ENCODE data around the gene NUP50.

The NUP50 gene

GRCh38 chr22:45142376-45142775, 21.3 kb upstream of the NUP50 start:
- Histone ChIP-seq H3K4ac (ENCODE audit: low read depth, low read length) (no peak overlapping the region), H3K79me2 (ENCODE audit: control insufficient read depth, insufficient read depth, low read length, poor library complexity) (no peaks in the 10 kb centered on the region), H3K4me3 (ENCODE audit: low read depth, low read length) (no peak overlapping the region), H3K14ac (ENCODE audit: low read length) (no peak overlapping the region), H3K36me3 (ENCODE audit: control insufficient read depth in 1 of 2, insufficient read depth in 2 of 2, low read length in 2 of 2) (peaks cover 0 to 2% of the 10 kb centered on the region in 2 experiments), H3K27me3 (ENCODE audit: insufficient read depth, low read length) (no peaks in the 10 kb centered on the region), H2BK120ac (ENCODE audit: insufficient read depth, low read length, poor library complexity) (no peak overlapping the region), H4K12ac (ENCODE audit: low read depth, low read length) (no peak overlapping the region), H2AK5ac (ENCODE audit: low read length) (no peak overlapping the region), H3K4me1 (ENCODE audit: control insufficient read depth in 1 of 2, insufficient read depth in 2 of 2, low read length in 2 of 2) (no peaks in the 10 kb centered on the region), H2BK5ac (ENCODE audit: low read depth, low read length, poor library complexity) (no peak overlapping the region), H3K23ac (ENCODE audit: low read length) (no peak overlapping the region), H2BK12ac (ENCODE audit: low read length) (no peak overlapping the region), H3K27ac (ENCODE audit: low read depth, low read length) (no peak overlapping the region), H2AFZ (ENCODE audit: insufficient read depth, low read length, poor library complexity) (no peak overlapping the region), H3K9me3 (ENCODE audit: insufficient read depth, low read depth, low read length) (no peaks in the 10 kb centered on the region), H3K4me2 (ENCODE audit: low read length) (no peak overlapping the region), H4K91ac (ENCODE audit: low read depth, low read length) (no peak overlapping the region), H3K79me1 (ENCODE audit: low read length) (no peaks in the 10 kb centered on the region), H4K8ac (ENCODE audit: low read depth, low read length) (no peak overlapping the region), H3K18ac (ENCODE audit: low read length) (no peak overlapping the region), H3K9ac (ENCODE audit: low read length) (no peak overlapping the region)
- no peak for DNase-seq
- WGBS (ENCODE audit: extremely low coverage, insufficient coverage, insufficient read length) = no CpG with 5 or more reads among the region's 15 CpGs

GRCh38 chr22:45144916-45145315, 18.8 kb upstream of the NUP50 start:
- Histone ChIP-seq H4K91ac (ENCODE audit: low read depth, low read length) (no peak overlapping the region), H2AK5ac (ENCODE audit: low read length) (no peak overlapping the region), H3K27me3 (ENCODE audit: insufficient read depth, low read length) (no peaks in the 10 kb centered on the region), H3K4me3 (ENCODE audit: low read depth, low read length) (no peak overlapping the region), H3K18ac (ENCODE audit: low read length) (no peak overlapping the region), H2BK12ac (ENCODE audit: low read length) (no peak overlapping the region), H3K36me3 (ENCODE audit: control insufficient read depth in 1 of 2, insufficient read depth in 2 of 2, low read length in 2 of 2) (peaks cover 0 to 2% of the 10 kb centered on the region in 2 experiments), H2BK120ac (ENCODE audit: insufficient read depth, low read length, poor library complexity) (no peak overlapping the region), H2AFZ (ENCODE audit: insufficient read depth, low read length, poor library complexity) (no peak overlapping the region), H3K4me2 (ENCODE audit: low read length) (no peak overlapping the region), H4K12ac (ENCODE audit: low read depth, low read length) (no peak overlapping the region), H3K27ac (ENCODE audit: low read depth, low read length) (no peak overlapping the region), H3K4ac (ENCODE audit: low read depth, low read length) (no peak overlapping the region), H3K14ac (ENCODE audit: low read length) (no peak overlapping the region), H3K9me3 (ENCODE audit: insufficient read depth, low read depth, low read length) (no peaks in the 10 kb centered on the region), H4K8ac (ENCODE audit: low read depth, low read length) (no peak overlapping the region), H3K23ac (ENCODE audit: low read length) (no peak overlapping the region), H3K4me1 (ENCODE audit: control insufficient read depth in 1 of 2, insufficient read depth in 2 of 2, low read length in 2 of 2) (no peaks in the 10 kb centered on the region), H3K79me1 (ENCODE audit: low read length) (no peaks in the 10 kb centered on the region), H3K79me2 (ENCODE audit: control insufficient read depth, insufficient read depth, low read length, poor library complexity) (no peaks in the 10 kb centered on the region), H3K9ac (ENCODE audit: low read length) (no peak overlapping the region), H2BK5ac (ENCODE audit: low read depth, low read length, poor library complexity) (no peak overlapping the region)
- no peak for DNase-seq
- WGBS (ENCODE audit: extremely low coverage, insufficient coverage, insufficient read length) = no CpG with 5 or more reads among the region's 1 CpG

- Histone ChIP-seq H3K9me3 (ENCODE audit: insufficient read depth, low read depth, low read length) (no peaks in the 10 kb centered on the region), H4K12ac (ENCODE audit: low read depth, low read length) (no peak overlapping the region), H2AK5ac (ENCODE audit: low read length) (no peak overlapping the region), H4K8ac (ENCODE audit: low read depth, low read length) (no peak overlapping the region), H3K4me2 (ENCODE audit: low read length) (no peak overlapping the region), H3K4me3 (ENCODE audit: low read depth, low read length) (no peak overlapping the region), H3K36me3 (ENCODE audit: control insufficient read depth in 1 of 2, insufficient read depth in 2 of 2, low read length in 2 of 2) (peaks cover 0 to 4% of the 10 kb centered on the region in 2 experiments), H2BK5ac (ENCODE audit: low read depth, low read length, poor library complexity) (no peak overlapping the region), H3K79me1 (ENCODE audit: low read length) (no peaks in the 10 kb centered on the region), H2BK12ac (ENCODE audit: low read length) (no peak overlapping the region), H2BK120ac (ENCODE audit: insufficient read depth, low read length, poor library complexity) (no peak overlapping the region), H3K4me1 (ENCODE audit: control insufficient read depth in 1 of 2, insufficient read depth in 2 of 2, low read length in 2 of 2) (peaks cover 0 to 5% of the 10 kb centered on the region in 2 experiments), H4K91ac (ENCODE audit: low read depth, low read length) (no peak overlapping the region), H3K18ac (ENCODE audit: low read length) (no peak overlapping the region), H3K4ac (ENCODE audit: low read depth, low read length) (no peak overlapping the region), H2AFZ (ENCODE audit: insufficient read depth, low read length, poor library complexity) (no peak overlapping the region), H3K27ac (ENCODE audit: low read depth, low read length) (no peak overlapping the region), H3K14ac (ENCODE audit: low read length) (no peak overlapping the region), H3K9ac (ENCODE audit: low read length) (no peak overlapping the region), H3K23ac (ENCODE audit: low read length) (no peak overlapping the region), H3K79me2 (ENCODE audit: control insufficient read depth, insufficient read depth, low read length, poor library complexity) (no peaks in the 10 kb centered on the region), H3K27me3 (ENCODE audit: insufficient read depth, low read length) (no peaks in the 10 kb centered on the region)
- WGBS (ENCODE audit: extremely low coverage, insufficient coverage, insufficient read length) = no CpG with 5 or more reads among the region's 2 CpGs
- DNase-seq = no peak
Observed at GRCh38 chr22:45149671-45150070, 14.1 kb upstream of the NUP50 start.

- H3K14ac ChIP-seq (ENCODE audit: low read length) = no peak overlapping the region
- H2AK5ac ChIP-seq (ENCODE audit: low read length) = no peak overlapping the region
- H3K4me2 ChIP-seq (ENCODE audit: low read length) = no peak overlapping the region
- H3K4me1 ChIP-seq (ENCODE audit: control insufficient read depth in 1 of 2, insufficient read depth in 2 of 2, low read length in 2 of 2) = peaks cover 2 to 5% of the 10 kb centered on the region in 2 experiments
- H3K23ac ChIP-seq (ENCODE audit: low read length) = no peak overlapping the region
- H4K8ac ChIP-seq (ENCODE audit: low read depth, low read length) = no peak overlapping the region
- H2BK12ac ChIP-seq (ENCODE audit: low read length) = no peak overlapping the region
- WGBS (ENCODE audit: extremely low coverage, insufficient coverage, insufficient read length) = no CpG with 5 or more reads among the region's 2 CpGs
- H4K91ac ChIP-seq (ENCODE audit: low read depth, low read length) = no peak overlapping the region
- no peak overlapping the region for H2BK5ac ChIP-seq (ENCODE audit: low read depth, low read length, poor library complexity)
- no peak overlapping the region for H3K9ac ChIP-seq (ENCODE audit: low read length)
- DNase-seq = no peak
- no peaks in the 10 kb centered on the region for H3K79me2 ChIP-seq (ENCODE audit: control insufficient read depth, insufficient read depth, low read length, poor library complexity)
- no peak overlapping the region for H3K4ac ChIP-seq (ENCODE audit: low read depth, low read length)
- H2BK120ac ChIP-seq (ENCODE audit: insufficient read depth, low read length, poor library complexity) = no peak overlapping the region
- no peaks in the 10 kb centered on the region for H3K9me3 ChIP-seq (ENCODE audit: insufficient read depth, low read depth, low read length)
- no peak overlapping the region for H3K27ac ChIP-seq (ENCODE audit: low read depth, low read length)
- H3K27me3 ChIP-seq (ENCODE audit: insufficient read depth, low read length) = no peaks in the 10 kb centered on the region
- no peak overlapping the region for H2AFZ ChIP-seq (ENCODE audit: insufficient read depth, low read length, poor library complexity)
- no peak overlapping the region for H4K12ac ChIP-seq (ENCODE audit: low read depth, low read length)
- H3K18ac ChIP-seq (ENCODE audit: low read length) = no peak overlapping the region
- peaks cover 0 to 4% of the 10 kb centered on the region in 2 experiments for H3K36me3 ChIP-seq (ENCODE audit: control insufficient read depth in 1 of 2, insufficient read depth in 2 of 2, low read length in 2 of 2)
- no peaks in the 10 kb centered on the region for H3K79me1 ChIP-seq (ENCODE audit: low read length)
- no peak overlapping the region for H3K4me3 ChIP-seq (ENCODE audit: low read depth, low read length)
Observed at GRCh38 chr22:45150139-45150538, 13.6 kb upstream of the NUP50 start.
